ENCODE data around the gene TAC3.
"Not testable (repeated sequence)": the region's sequence is repeated elsewhere in the genome, so short reads cannot be mapped to it uniquely, and the experiment has no call there.

Gene TAC3

DNA sequence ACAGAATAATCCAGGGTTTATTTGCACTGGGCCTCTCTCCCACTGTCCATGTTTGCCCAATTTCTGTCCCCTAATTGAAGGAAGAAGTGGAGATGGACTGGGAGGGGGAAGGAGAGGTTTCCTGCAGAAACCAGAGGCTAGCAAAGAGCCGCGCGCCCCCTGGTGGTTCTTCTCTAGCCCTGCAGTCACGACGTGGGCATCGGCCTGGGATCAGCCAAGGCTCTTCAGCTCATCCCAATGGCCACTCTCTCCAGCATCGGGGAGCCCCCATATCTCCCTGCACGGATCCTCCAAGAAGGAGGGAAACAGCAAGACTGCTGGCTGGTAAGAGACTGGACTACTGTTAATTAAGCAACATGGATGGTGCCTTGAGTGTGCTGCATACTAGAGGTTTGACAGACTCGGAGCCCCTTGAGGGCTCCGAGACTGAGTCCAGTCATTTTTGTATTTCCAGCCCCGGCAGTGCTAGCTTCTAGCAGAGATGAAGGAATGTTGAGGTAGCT, 28.7 kb downstream of the TAC3 start:
- no peak overlapping the region for H3K9ac ChIP-seq (ENCODE audit: low read length)
- no peak overlapping the region for H3K4me3 ChIP-seq (ENCODE audit: insufficient read depth, low read length, poor library complexity, severe bottlenecking)
- H2AFZ ChIP-seq (ENCODE audit: low read depth, low read length, severe bottlenecking): no peak overlapping the region

DNA sequence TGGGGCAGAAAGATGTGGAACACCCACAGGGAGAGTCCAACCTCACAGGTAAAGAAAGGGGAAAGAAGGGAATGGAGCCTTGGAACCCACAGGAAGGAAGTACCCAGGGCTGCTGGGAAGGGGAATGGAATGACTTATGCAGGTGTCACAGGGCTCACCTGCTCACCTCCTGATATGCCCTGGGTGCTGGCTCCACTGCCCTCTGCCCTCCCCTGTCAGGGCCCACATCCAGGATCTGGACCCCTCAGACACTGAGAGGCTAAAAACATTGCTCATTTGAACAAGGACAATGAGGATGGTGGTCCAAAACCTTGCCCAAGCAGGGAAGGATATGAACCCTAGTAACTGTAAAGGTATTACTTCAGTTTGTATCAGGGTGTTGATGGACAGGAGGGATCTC, 29.3 kb downstream of the TAC3 start:
- no peak overlapping the region for H3K4me2 ChIP-seq (ENCODE audit: low read depth, low read length, poor library complexity, severe bottlenecking)
- no peak overlapping the region for H3K4me3 ChIP-seq (ENCODE audit: insufficient read depth, low read length, poor library complexity, severe bottlenecking)
- no peaks in the 10 kb centered on the region for H3K9me2 ChIP-seq (replicated peaks; ENCODE audit: insufficient read depth, low read length)
- H3K79me2 ChIP-seq (ENCODE audit: insufficient read depth, low read length): no peaks in the 10 kb centered on the region
- no peak for TF ChIP-seq EZH2phosphoT487 (conservative IDR thresholded peaks at IDR 0.05; ENCODE audit: low read length)
- TF ChIP-seq, protein P1, sequence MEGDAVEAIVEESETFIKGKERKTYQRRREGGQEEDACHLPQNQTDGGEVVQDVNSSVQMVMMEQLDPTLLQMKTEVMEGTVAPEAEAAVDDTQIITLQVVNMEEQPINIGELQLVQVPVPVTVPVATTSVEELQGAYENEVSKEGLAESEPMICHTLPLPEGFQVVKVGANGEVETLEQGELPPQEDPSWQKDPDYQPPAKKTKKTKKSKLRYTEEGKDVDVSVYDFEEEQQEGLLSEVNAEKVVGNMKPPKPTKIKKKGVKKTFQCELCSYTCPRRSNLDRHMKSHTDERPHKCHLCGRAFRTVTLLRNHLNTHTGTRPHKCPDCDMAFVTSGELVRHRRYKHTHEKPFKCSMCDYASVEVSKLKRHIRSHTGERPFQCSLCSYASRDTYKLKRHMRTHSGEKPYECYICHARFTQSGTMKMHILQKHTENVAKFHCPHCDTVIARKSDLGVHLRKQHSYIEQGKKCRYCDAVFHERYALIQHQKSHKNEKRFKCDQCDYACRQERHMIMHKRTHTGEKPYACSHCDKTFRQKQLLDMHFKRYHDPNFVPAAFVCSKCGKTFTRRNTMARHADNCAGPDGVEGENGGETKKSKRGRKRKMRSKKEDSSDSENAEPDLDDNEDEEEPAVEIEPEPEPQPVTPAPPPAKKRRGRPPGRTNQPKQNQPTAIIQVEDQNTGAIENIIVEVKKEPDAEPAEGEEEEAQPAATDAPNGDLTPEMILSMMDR (IDR thresholded peaks at IDR 0.05; ENCODE audit: insufficient read depth, low read length, poor library complexity, severe bottlenecking): no peak
- H3K36me3 ChIP-seq (ENCODE audit: low read length): no peaks in the 10 kb centered on the region
- no peak overlapping the region for H3K9ac ChIP-seq (ENCODE audit: low read length)
- no peaks in the 10 kb centered on the region for H4K20me1 ChIP-seq (ENCODE audit: low read depth, low read length)
- no peaks in the 10 kb centered on the region for H3K9me3 ChIP-seq (ENCODE audit: insufficient read depth, low read length)
- no peak overlapping the region for H2AFZ ChIP-seq (ENCODE audit: low read depth, low read length, severe bottlenecking)
- no peaks in the 10 kb centered on the region for H3K27me3 ChIP-seq (ENCODE audit: low read length)
- H3F3A ChIP-seq (ENCODE audit: insufficient read depth): no peaks in the 10 kb centered on the region
- no peak overlapping the region for H3K27ac ChIP-seq (ENCODE audit: low read depth, low read length)

More for the DNA sequence above, 28.7 kb downstream of the TAC3 start:
- Histone ChIP-seq H3K27me3 (ENCODE audit: low read length) (no peaks in the 10 kb centered on the region), H4K20me1 (ENCODE audit: low read depth, low read length) (no peaks in the 10 kb centered on the region), H3K36me3 (ENCODE audit: low read length) (no peaks in the 10 kb centered on the region), H3K27ac (ENCODE audit: low read depth, low read length) (no peak overlapping the region), H3K9me3 (ENCODE audit: insufficient read depth, low read length) (no peaks in the 10 kb centered on the region), H3K9me2 (replicated peaks; ENCODE audit: insufficient read depth, low read length) (no peaks in the 10 kb centered on the region), H3K79me2 (ENCODE audit: insufficient read depth, low read length) (no peaks in the 10 kb centered on the region), H3K4me2 (ENCODE audit: low read depth, low read length, poor library complexity, severe bottlenecking) (no peak overlapping the region), H3F3A (ENCODE audit: insufficient read depth) (no peaks in the 10 kb centered on the region)
- no peak for TF ChIP-seq EZH2phosphoT487 (conservative IDR thresholded peaks at IDR 0.05; ENCODE audit: low read length)
- TF ChIP-seq, protein P1 (IDR thresholded peaks at IDR 0.05; ENCODE audit: insufficient read depth, low read length, poor library complexity, severe bottlenecking): peak; percentile 61

DNA sequence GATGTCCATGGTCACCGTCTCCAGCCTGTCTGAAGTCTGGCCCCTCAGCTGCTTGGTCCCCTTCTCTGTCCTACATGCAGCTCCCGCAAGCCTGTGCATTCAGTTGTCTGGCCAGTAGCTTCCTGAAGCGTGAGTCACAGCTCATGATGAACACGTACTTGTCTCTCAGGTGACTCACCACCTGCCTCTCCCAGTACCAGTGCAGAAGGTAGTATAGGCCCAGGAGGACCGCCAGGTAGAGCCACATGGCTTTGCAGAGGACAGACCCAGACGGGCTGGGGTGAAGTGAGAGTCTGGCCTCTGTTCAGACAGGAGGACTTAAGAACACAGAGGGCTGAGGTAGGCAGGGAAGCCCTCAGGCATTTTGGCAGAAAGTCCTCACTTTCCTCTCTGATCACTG, 30.6 kb downstream of the TAC3 start:
- not testable (repeated sequence) for H3K4me2 ChIP-seq (ENCODE audit: low read depth, low read length, poor library complexity, severe bottlenecking); H3K27me3 ChIP-seq (ENCODE audit: low read length); H3F3A ChIP-seq (ENCODE audit: insufficient read depth); H3K9me3 ChIP-seq (ENCODE audit: insufficient read depth, low read length); H4K20me1 ChIP-seq (ENCODE audit: low read depth, low read length); H3K79me2 ChIP-seq (ENCODE audit: insufficient read depth, low read length); H3K27ac ChIP-seq (ENCODE audit: low read depth, low read length); H3K36me3 ChIP-seq (ENCODE audit: low read length); H2AFZ ChIP-seq (ENCODE audit: low read depth, low read length, severe bottlenecking); H3K9ac ChIP-seq (ENCODE audit: low read length); H3K4me3 ChIP-seq (ENCODE audit: insufficient read depth, low read length, poor library complexity, severe bottlenecking); H3K9me2 ChIP-seq (replicated peaks; ENCODE audit: insufficient read depth, low read length)

DNA sequence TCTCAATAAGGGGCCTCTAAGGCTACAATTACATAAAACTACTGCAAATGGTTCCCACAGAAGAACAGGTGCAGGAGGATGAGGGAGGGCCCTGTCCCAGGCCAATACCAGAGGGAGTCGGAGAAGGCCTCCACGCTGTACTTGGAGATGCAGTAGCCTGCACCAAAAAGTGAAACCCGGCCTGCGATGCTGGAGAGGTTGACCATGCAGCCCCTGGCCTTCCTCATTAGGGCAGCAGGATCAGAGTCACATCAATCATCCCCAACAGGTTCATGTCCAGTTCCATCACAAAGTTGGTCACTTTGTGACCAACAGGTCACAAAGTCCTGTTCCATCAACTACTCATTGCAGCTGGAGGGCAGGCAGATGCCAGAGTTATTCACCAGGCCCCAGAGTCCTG, 32.9 kb downstream of the TAC3 start:
- no peaks in the 10 kb centered on the region for H3K27me3 ChIP-seq (ENCODE audit: low read length)
- no peak overlapping the region for H3K4me3 ChIP-seq (ENCODE audit: insufficient read depth, low read length, poor library complexity, severe bottlenecking)
- no peak overlapping the region for H3K9ac ChIP-seq (ENCODE audit: low read length)
- no peaks in the 10 kb centered on the region for H3K9me2 ChIP-seq (replicated peaks; ENCODE audit: insufficient read depth, low read length)
- H3K9me3 ChIP-seq (ENCODE audit: insufficient read depth, low read length): no peaks in the 10 kb centered on the region
- H3K36me3 ChIP-seq (ENCODE audit: low read length): no peaks in the 10 kb centered on the region
- H3F3A ChIP-seq (ENCODE audit: insufficient read depth): no peaks in the 10 kb centered on the region
- no peaks in the 10 kb centered on the region for H4K20me1 ChIP-seq (ENCODE audit: low read depth, low read length)
- no peak overlapping the region for H2AFZ ChIP-seq (ENCODE audit: low read depth, low read length, severe bottlenecking)
- TF ChIP-seq EZH2phosphoT487 (conservative IDR thresholded peaks at IDR 0.05; ENCODE audit: low read length): no peak
- TF ChIP-seq, protein P1 (IDR thresholded peaks at IDR 0.05; ENCODE audit: insufficient read depth, low read length, poor library complexity, severe bottlenecking): no peak
- no peak overlapping the region for H3K27ac ChIP-seq (ENCODE audit: low read depth, low read length)
- no peak overlapping the region for H3K4me2 ChIP-seq (ENCODE audit: low read depth, low read length, poor library complexity, severe bottlenecking)
- no peaks in the 10 kb centered on the region for H3K79me2 ChIP-seq (ENCODE audit: insufficient read depth, low read length)

DNA sequence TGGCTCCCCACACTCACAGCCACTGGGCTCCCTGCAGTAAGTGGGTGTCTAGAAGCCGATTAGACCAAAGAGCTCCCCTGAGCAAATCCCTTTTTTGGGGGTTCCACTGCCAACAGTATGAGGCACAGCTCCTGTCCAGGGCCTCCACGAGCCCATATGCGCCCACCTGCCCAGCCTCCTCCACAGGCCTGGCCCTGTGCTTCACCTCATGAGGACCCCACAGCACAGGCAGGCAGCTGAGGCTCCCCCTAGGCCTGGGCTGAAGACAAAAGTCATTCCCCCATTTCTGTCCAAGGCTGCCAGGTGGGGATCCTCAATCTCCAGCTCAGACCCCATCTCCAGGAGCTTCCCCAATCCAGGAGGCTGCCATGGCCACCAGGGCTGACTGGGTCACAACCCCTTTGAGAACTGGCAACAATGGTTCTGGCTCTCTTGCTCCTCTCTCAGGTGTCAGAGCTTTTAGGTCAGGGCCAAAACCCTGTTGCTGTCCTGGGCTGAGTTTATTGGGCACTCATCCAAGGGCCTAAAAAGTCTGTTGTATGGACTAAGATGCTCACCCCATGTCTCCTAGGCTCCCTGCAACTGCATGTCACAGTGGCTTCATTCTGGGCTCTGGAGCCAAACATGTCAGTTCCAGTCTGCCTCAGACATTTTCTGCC, 33.6 kb downstream of the TAC3 start:
- not testable (repeated sequence) for H2AFZ ChIP-seq (ENCODE audit: low read depth, low read length, severe bottlenecking); H3K9me2 ChIP-seq (replicated peaks; ENCODE audit: insufficient read depth, low read length); H3K4me2 ChIP-seq (ENCODE audit: low read depth, low read length, poor library complexity, severe bottlenecking); H3F3A ChIP-seq (ENCODE audit: insufficient read depth); H4K20me1 ChIP-seq (ENCODE audit: low read depth, low read length); H3K9ac ChIP-seq (ENCODE audit: low read length); H3K27ac ChIP-seq (ENCODE audit: low read depth, low read length); H3K79me2 ChIP-seq (ENCODE audit: insufficient read depth, low read length); H3K36me3 ChIP-seq (ENCODE audit: low read length); H3K27me3 ChIP-seq (ENCODE audit: low read length); H3K9me3 ChIP-seq (ENCODE audit: insufficient read depth, low read length); H3K4me3 ChIP-seq (ENCODE audit: insufficient read depth, low read length, poor library complexity, severe bottlenecking)
